Esophagus (tissue), 2 donors: ENCODE data around the gene APOC1. TPM values are rescaled to one million over a fixed set of nuclear protein-coding genes. Genes with fewer than 3 reads are reported as not detected.

Experiments
- H3K27ac ChIP-seq, 2 donors: one replicate each; pipeline ENCODE4 v1.5.1; 2013; ENCODE audit warnings: low read depth in 2 of 2, mild to moderate bottlenecking in 2 of 2, inconsistent platforms in 1 of 2, low read length in 1 of 2, moderate library complexity in 1 of 2
- H3K27me3 ChIP-seq, 2 donors: one replicate each; pipeline ENCODE4 v1.6.1; 2013; ENCODE audit warnings: low read length in 2 of 2, control low read depth in 1 of 2, mild to moderate bottlenecking in 1 of 2; ENCODE audit not compliant: insufficient read depth in 2 of 2, control insufficient read depth in 1 of 2
- H3K36me3 ChIP-seq, 2 donors: one replicate each; pipeline ENCODE4 v1.6.1; 2013; ENCODE audit warnings: low read length in 1 of 2; ENCODE audit not compliant: control insufficient read depth in 2 of 2, insufficient read depth in 2 of 2
- H3K4me1 ChIP-seq, 2 donors: one replicate each; pipeline ENCODE4 v1.6.1; 2013; ENCODE audit warnings: low read length in 1 of 2; ENCODE audit not compliant: control insufficient read depth in 2 of 2, insufficient read depth in 2 of 2
- H3K4me3 ChIP-seq, 2 donors: one replicate each; pipeline ENCODE4 v1.5.1; 2013; ENCODE audit warnings: low read length in 2 of 2, mild to moderate bottlenecking in 2 of 2, low read depth in 1 of 2, moderate library complexity in 1 of 2
- H3K9me3 ChIP-seq, 2 donors: one replicate each; pipeline ENCODE4 v1.6.1; 2013; ENCODE audit warnings: mild to moderate bottlenecking in 2 of 2, low read depth in 1 of 2, low read length in 1 of 2, moderate library complexity in 1 of 2; ENCODE audit not compliant: control insufficient read depth in 2 of 2, insufficient read depth in 1 of 2
- WGBS, 2 donors: extraction: QIAGEN DNeasy Blood & Tissue Kit; methylation state at CpG; one replicate each; pipeline ENCODE4 v1.1.7; 2013; 5-methylcytosine and 5-hydroxymethylcytosine counted together
- polyA plus RNA-seq, 2 donors: library from polyadenylated mRNA; stranded (reverse); fragments of 200-250 nt; gene quantifications; one replicate each; pipeline ENCODE4 v1.2.3, GENCODE V29; 2013
- donor health status: healthy with polysubstance abuse.
- donor health status: Bipolar disorder and iron deficiency.

APOC1 gene
- polyA plus RNA-seq, 2 donors: 2.0 to 2.2 TPM

GRCh38 chr19:44954278-44954648 lies 39.9 kb downstream of the APOC1 start:
- H3K27ac ChIP-seq: peak overlapping the region; percentile 91 to 97
- H3K9me3 ChIP-seq: no peaks in the 10 kb centered on the region
- peak overlapping the region; percentile 73 to 97 for H3K4me3 ChIP-seq
- no peaks in the 10 kb centered on the region for H3K27me3 ChIP-seq
- peaks cover 0 to 7% of the 10 kb centered on the region in 2 donors for H3K36me3 ChIP-seq
- peaks cover 2 to 17% of the 10 kb centered on the region in 2 donors for H3K4me1 ChIP-seq
- 23 to 26% methylated on average over 13 of the region's 13 CpGs for WGBS, 2 donors

- 0% methylated on average over 65 of the region's 65 CpGs for whole genome bisulfite sequencing, 2 donors
- Histone ChIP-seq H3K27me3 (no peaks in the 10 kb centered on the region), H3K27ac (peak within 1 kb of the TSS; percentile 91 to 97), H3K4me1 (peaks cover 2 to 17% of the 10 kb centered on the region in 2 donors), H3K9me3 (no peaks in the 10 kb centered on the region), H3K4me3 (peak within 1 kb of the TSS; percentile 97 to 99), H3K36me3 (peaks cover 0 to 11% of the 10 kb centered on the region in 2 donors)
Measured at GRCh38 chr19:44954649-44955504, 40.5 kb downstream of the APOC1 start, which contains the start of gene CLPTM1. Gene CLPTM1, plus strand, starts transcription at chr19:44955380. Its CDS starts 16 bp downstream, at chr19:44955396.

- 2 to 3% methylated on average over 40 of the region's 40 CpGs for WGBS, 2 donors
- H3K27me3 ChIP-seq: no peaks in the 10 kb centered on the region
- H3K36me3 ChIP-seq: peaks cover 0 to 14% of the 10 kb centered on the region in 2 donors
- H3K9me3 ChIP-seq: no peaks in the 10 kb centered on the region
- H3K4me1 ChIP-seq: peaks cover 2 to 18% of the 10 kb centered on the region in 2 donors
- H3K27ac ChIP-seq: peak overlapping the region; percentile 66 to 86
- H3K4me3 ChIP-seq: peak overlapping the region; percentile 97 to 99
Measured at GRCh38 chr19:44955505-44956439, 41.4 kb downstream of the APOC1 start.

GRCh38 chr19:44957526-44957925 lies 43.1 kb downstream of the APOC1 start:
- Histone ChIP-seq H3K9me3 (no peaks in the 10 kb centered on the region), H3K4me1 (peaks cover 2 to 20% of the 10 kb centered on the region in 2 donors), H3K4me3 (no peak overlapping the region), H3K27ac (peak overlapping the region; percentile 8 to 59), H3K36me3 (peaks cover 0 to 18% of the 10 kb centered on the region in 2 donors), H3K27me3 (no peaks in the 10 kb centered on the region)
- WGBS, 2 donors: 75 to 77% methylated on average over 7 of the region's 7 CpGs

- WGBS, 2 donors: 79 to 83% methylated on average over 9 of the region's 9 CpGs
- H3K4me3 ChIP-seq: no peak overlapping the region
- no peaks in the 10 kb centered on the region for H3K27me3 ChIP-seq
- no peak overlapping the region for H3K27ac ChIP-seq
- H3K9me3 ChIP-seq: no peaks in the 10 kb centered on the region
- peaks cover 0 to 20% of the 10 kb centered on the region in 2 donors for H3K36me3 ChIP-seq
- H3K4me1 ChIP-seq: peaks cover 2 to 20% of the 10 kb centered on the region in 2 donors
Measured at GRCh38 chr19:44958090-44958489, 43.7 kb downstream of the APOC1 start.

- Histone ChIP-seq H3K36me3 (peaks cover under 1 to 20% of the 10 kb centered on the region in 2 donors), H3K27ac (no peak overlapping the region), H3K4me3 (no peak overlapping the region), H3K9me3 (no peaks in the 10 kb centered on the region), H3K4me1 (peaks cover 2 to 20% of the 10 kb centered on the region in 2 donors), H3K27me3 (no peaks in the 10 kb centered on the region)
- 71 to 85% methylated on average over 5 of the region's 5 CpGs for WGBS, 2 donors
Measured at GRCh38 chr19:44959691-44960090, 45.3 kb downstream of the APOC1 start.

GRCh38 chr19:44960906-44961728 lies 46.7 kb downstream of the APOC1 start:
- Histone ChIP-seq H3K36me3 (peaks cover 4 to 20% of the 10 kb centered on the region in 2 donors), H3K4me3 (no peak overlapping the region)

GRCh38 chr19:44961821-44962220 lies 47.4 kb downstream of the APOC1 start:
- H3K4me1 ChIP-seq: peaks cover 2 to 12% of the 10 kb centered on the region in 2 donors
- no peaks in the 10 kb centered on the region for H3K27me3 ChIP-seq
- peaks cover 4 to 20% of the 10 kb centered on the region in 2 donors for H3K36me3 ChIP-seq
- no peak overlapping the region for H3K4me3 ChIP-seq
- no peaks in the 10 kb centered on the region for H3K9me3 ChIP-seq
- H3K27ac ChIP-seq: no peak overlapping the region
- 90 to 91% methylated on average over 8 of the region's 8 CpGs for WGBS, 2 donors

More at GRCh38 chr19:44960906-44961728, 46.7 kb downstream of the APOC1 start:
- WGBS, 2 donors: 82 to 85% methylated on average over 7 to 8 of the region's 8 CpGs
- Histone ChIP-seq H3K27ac (no peak overlapping the region), H3K4me1 (peaks cover 2 to 17% of the 10 kb centered on the region in 2 donors), H3K9me3 (no peaks in the 10 kb centered on the region), H3K27me3 (no peaks in the 10 kb centered on the region)
